ENCODE data around the gene CALML4. TPM values are rescaled to one million over a fixed set of nuclear protein-coding genes. Genes with fewer than 3 reads are reported as not detected.

The CALML4 gene
- total RNA-seq, 2 experiments from 2014 or later = 1.5 to 2.0 TPM

DNA sequence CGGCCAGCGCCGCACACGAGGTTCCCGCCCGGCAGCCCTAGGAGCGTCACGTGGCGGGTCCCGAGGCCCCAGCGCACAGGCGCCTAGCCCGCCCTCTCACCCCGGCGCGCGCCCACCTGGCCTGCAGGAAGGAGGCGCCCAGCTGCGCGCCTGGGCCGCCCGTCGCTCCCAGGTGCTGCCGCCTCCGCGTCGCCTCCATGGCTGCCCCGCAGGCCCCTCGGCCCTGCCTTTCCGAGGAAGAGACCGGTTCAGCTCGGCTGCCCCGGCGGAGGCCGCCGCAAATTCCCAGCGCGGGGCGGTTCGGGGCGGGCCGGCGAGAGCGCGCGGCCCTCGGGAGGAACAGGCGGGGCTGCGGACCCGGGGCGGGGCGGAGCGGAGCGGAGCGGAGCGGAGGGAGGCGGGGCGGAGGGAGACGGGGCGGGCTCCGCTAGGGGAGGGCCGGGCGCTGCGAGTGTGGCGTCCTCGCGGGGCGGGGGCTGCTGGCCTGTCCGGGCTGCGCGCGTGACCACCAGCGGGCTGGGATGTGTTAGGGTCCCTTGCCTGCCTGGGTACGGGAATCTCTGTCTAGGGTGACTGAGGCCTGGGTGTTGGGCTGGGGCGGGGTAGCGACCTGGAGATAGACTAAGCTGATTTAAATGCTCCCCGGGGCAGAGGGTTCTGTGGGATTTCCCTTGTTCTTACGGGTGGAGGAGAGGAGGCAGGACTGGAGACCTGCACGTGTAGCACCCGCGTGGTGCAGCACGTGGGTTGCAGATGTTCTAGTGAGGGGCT is 24.4 kb upstream of the CALML4 start, which contains the start of gene CLN6:
CLN6 (minus strand) TSS at position 343 of the 771 bp plus-strand sequence; CDS start at position 199, 144 bp downstream.
- Histone ChIP-seq H3K27me3 (ENCODE audit: control insufficient read depth in 1 of 2, insufficient read depth in 2 of 2, low read length in 2 of 2) (no peaks in the 10 kb centered on the region), H3K9me3 (ENCODE audit: control insufficient read depth in 1 of 2, insufficient read depth in 1 of 2, low read length in 2 of 2) (no peaks in the 10 kb centered on the region), H3K4me3 (ENCODE audit: low read length) (peak within 1 kb of the TSS; percentile 88), H3K4me1 (ENCODE audit: insufficient read depth, low read length) (peaks cover 29% of the 10 kb centered on the region), H3K27ac (ENCODE audit: low read depth in 1 of 2, low read length in 2 of 2) (peak within 1 kb of the TSS in 1 of 2 donors; percentile 34), H3K36me3 (ENCODE audit: insufficient read depth, low read length) (no peaks in the 10 kb centered on the region)
- H3K9me3 Mint-ChIP-seq = no peaks in the 10 kb centered on the region
- peaks cover 28% of the 10 kb centered on the region for H3K4me1 Mint-ChIP-seq (ENCODE audit: low read depth)
- peaks cover 5% of the 10 kb centered on the region for H3K36me3 Mint-ChIP-seq (ENCODE audit: low read depth)
- no peaks in the 10 kb centered on the region for H3K27me3 Mint-ChIP-seq
- POLR2A ChIA-PET = interaction anchor here (0.6 to 2.4 kb wide), 6 partner anchors 23 to 483 kb away, joined by 3 to 38 read pairs (median 5); partner anchors contain the start of genes FEM1B, PIAS1 and RNU6-1
- peak; percentile 57 to 93 (median 75) for DNase-seq
- CTCF ChIA-PET = interaction anchor here (1.0 to 2.9 kb wide), 4 partner anchors 19 to 77 kb away, joined by 3 to 10 read pairs (median 6); partner anchors contain the start of gene FEM1B
- TF ChIP-seq, protein P1, sequence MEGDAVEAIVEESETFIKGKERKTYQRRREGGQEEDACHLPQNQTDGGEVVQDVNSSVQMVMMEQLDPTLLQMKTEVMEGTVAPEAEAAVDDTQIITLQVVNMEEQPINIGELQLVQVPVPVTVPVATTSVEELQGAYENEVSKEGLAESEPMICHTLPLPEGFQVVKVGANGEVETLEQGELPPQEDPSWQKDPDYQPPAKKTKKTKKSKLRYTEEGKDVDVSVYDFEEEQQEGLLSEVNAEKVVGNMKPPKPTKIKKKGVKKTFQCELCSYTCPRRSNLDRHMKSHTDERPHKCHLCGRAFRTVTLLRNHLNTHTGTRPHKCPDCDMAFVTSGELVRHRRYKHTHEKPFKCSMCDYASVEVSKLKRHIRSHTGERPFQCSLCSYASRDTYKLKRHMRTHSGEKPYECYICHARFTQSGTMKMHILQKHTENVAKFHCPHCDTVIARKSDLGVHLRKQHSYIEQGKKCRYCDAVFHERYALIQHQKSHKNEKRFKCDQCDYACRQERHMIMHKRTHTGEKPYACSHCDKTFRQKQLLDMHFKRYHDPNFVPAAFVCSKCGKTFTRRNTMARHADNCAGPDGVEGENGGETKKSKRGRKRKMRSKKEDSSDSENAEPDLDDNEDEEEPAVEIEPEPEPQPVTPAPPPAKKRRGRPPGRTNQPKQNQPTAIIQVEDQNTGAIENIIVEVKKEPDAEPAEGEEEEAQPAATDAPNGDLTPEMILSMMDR (IDR thresholded peaks at IDR 0.05) = no peak
- intact Hi-C loops (cut with DNase I, micrococcal nuclease) = loop anchor here (1.0 to 10.0 kb wide), 7 partner anchors 48 to 1727 kb away; partner anchors contain the start of genes AAGAB (in 1 of the 2), C15orf61 (in 1 of the 2), FEM1B (in 1 of the 2) and IQCH (in 1 of the 2)
- peak within 1 kb of the TSS; percentile 73 for H3K27ac Mint-ChIP-seq
- ATAC-seq (ENCODE audit: poor library complexity) = peak; percentile 82
- peak within 1 kb of the TSS; percentile 92 for H3K4me3 Mint-ChIP-seq

DNA sequence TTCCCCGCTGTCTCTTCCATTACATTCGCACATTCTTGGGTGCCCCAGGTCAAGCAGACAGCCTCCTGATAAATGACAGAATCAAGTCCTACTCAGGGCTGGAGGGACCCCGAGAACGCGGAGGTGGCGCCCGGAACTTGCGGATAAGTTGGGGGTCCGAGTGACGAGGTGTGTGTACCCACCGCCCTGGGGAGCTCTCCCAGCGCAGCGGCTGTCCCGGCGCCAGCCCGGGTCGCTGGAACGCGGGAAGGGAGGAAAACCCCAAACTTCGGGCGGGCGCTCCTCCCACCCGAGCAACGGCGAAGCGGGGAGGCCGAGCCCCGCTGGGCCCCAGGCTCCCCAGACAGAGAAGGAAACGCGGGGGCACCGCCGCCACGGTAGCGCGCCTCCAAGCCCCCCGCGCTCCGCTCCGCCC is 23.8 kb upstream of the CALML4 start:
- ChIA-PET POLR2A (interaction anchor here (1.1 to 2.4 kb wide), 4 partner anchors 24 to 389 kb away, joined by 4 to 38 read pairs (median 10); partner anchors contain the start of genes FEM1B, PIAS1 and RNU6-1), CTCF (interaction anchor here (1.2 to 2.9 kb wide), 3 partner anchors 18 to 78 kb away, joined by 3 to 10 read pairs (median 8); partner anchors contain the start of gene FEM1B)
- Histone ChIP-seq H3K4me1 (ENCODE audit: insufficient read depth, low read length) (peaks cover 29% of the 10 kb centered on the region), H3K36me3 (ENCODE audit: insufficient read depth, low read length) (no peaks in the 10 kb centered on the region), H3K4me3 (ENCODE audit: low read length) (peak overlapping the region; percentile 88), H3K9me3 (ENCODE audit: control insufficient read depth in 1 of 2, insufficient read depth in 1 of 2, low read length in 2 of 2) (no peaks in the 10 kb centered on the region), H3K27ac (ENCODE audit: low read depth in 1 of 2, low read length in 2 of 2) (peak overlapping the region in 1 of 2 donors; percentile 22), H3K27me3 (ENCODE audit: control insufficient read depth in 1 of 2, insufficient read depth in 2 of 2, low read length in 2 of 2) (no peaks in the 10 kb centered on the region)
- peaks cover 31% of the 10 kb centered on the region for H3K4me1 Mint-ChIP-seq (ENCODE audit: low read depth)
- H3K27me3 Mint-ChIP-seq = no peaks in the 10 kb centered on the region
- intact Hi-C loops (cut with DNase I, micrococcal nuclease) = loop anchor here (1.0 to 10.0 kb wide), 7 partner anchors 48 to 1727 kb away; partner anchors contain the start of genes AAGAB (in 1 of the 2), C15orf61 (in 1 of the 2), FEM1B (in 1 of the 2) and IQCH (in 1 of the 2)
- ATAC-seq (ENCODE audit: poor library complexity) (no peak), DNase-seq (peak in 1 of 14 experiments; percentile 10)
- peak overlapping the region; percentile 91 for H3K4me3 Mint-ChIP-seq
- peaks cover 5% of the 10 kb centered on the region for H3K36me3 Mint-ChIP-seq (ENCODE audit: low read depth)
- peak overlapping the region; percentile 42 for H3K27ac Mint-ChIP-seq
- TF ChIP-seq, protein P1 (IDR thresholded peaks at IDR 0.05) = no peak
- no peaks in the 10 kb centered on the region for H3K9me3 Mint-ChIP-seq
